CD4-positive, alpha-beta T cell treated with Interleukin-4 for 1 hour (primary cell): ENCODE results near the gene APCDD1.
A peak's percentile ranks its signal among the peaks of the same experiment; 100 is the strongest.
"Not testable (repeated sequence)": the region's sequence is repeated elsewhere in the genome, so short reads cannot be mapped to it uniquely, and the experiment has no call there.

Experiments
- DNase-seq, 2 donors: peaks; one replicate each; pipeline ENCODE4 v3.0.0-alpha.2; 2020 to 2022

The APCDD1 gene

GRCh38 chr18:10499230-10499629, 44.8 kb downstream of the APCDD1 start:
- peak in 1 of 2 donors; percentile 21 for DNase-seq

GRCh38 chr18:10500038-10500437, 45.6 kb downstream of the APCDD1 start:
- no peak for DNase-seq

- no peak for DNase-seq
Observed at GRCh38 chr18:10504723-10505122, 50.3 kb downstream of the APCDD1 start.

- not testable (repeated sequence) for DNase-seq
Observed at GRCh38 chr18:10505892-10506291, 51.5 kb downstream of the APCDD1 start.

- DNase-seq, result no peak
Observed at GRCh38 chr18:10508591-10508990, 54.2 kb downstream of the APCDD1 start.

- no peak for DNase-seq
Observed at GRCh38 chr18:10511236-10511635, 56.8 kb downstream of the APCDD1 start.

GRCh38 chr18:10514082-10514481, 59.6 kb downstream of the APCDD1 start:
- no peak for DNase-seq

- no peak for DNase-seq
Observed at GRCh38 chr18:10514601-10515000, 60.2 kb downstream of the APCDD1 start.

GRCh38 chr18:10515456-10515855, 61.0 kb downstream of the APCDD1 start:
- no peak for DNase-seq

GRCh38 chr18:10516078-10516477, 61.6 kb downstream of the APCDD1 start:
- DNase-seq, result no peak

GRCh38 chr18:10518595-10519255, 64.3 kb downstream of the APCDD1 start:
- DNase-seq, result no peak

- no peak for DNase-seq
Observed at GRCh38 chr18:10519366-10519765, 64.9 kb downstream of the APCDD1 start.

GRCh38 chr18:10519999-10520935, 65.8 kb downstream of the APCDD1 start:
- peak; percentile 63 to 73 for DNase-seq

- DNase-seq, result no peak
Observed at GRCh38 chr18:10521566-10521965, 67.1 kb downstream of the APCDD1 start.

- no peak for DNase-seq
Observed at GRCh38 chr18:10522574-10522973, 68.1 kb downstream of the APCDD1 start.

- no peak for DNase-seq
Observed at GRCh38 chr18:10523544-10523943, 69.1 kb downstream of the APCDD1 start.

GRCh38 chr18:10524507-10525370, 70.3 kb downstream of the APCDD1 start:
- no peak for DNase-seq

- DNase-seq, result no peak
Observed at GRCh38 chr18:10525371-10525691, 70.9 kb downstream of the APCDD1 start.

- peak; percentile 93 to 94 for DNase-seq
Observed at GRCh38 chr18:10525697-10526560, 71.5 kb downstream of the APCDD1 start, which contains the start of gene NAPG. NAPG (plus strand) TSS chr18:10526027; CDS start chr18:10526103, 76 bp downstream.

- no peak for DNase-seq
Observed at GRCh38 chr18:10526561-10526949, 72.1 kb downstream of the APCDD1 start.

- no peak for DNase-seq
Observed at GRCh38 chr18:10528439-10528838, 74.0 kb downstream of the APCDD1 start.

- DNase-seq, result no peak
Observed at GRCh38 chr18:10530002-10530401, 75.6 kb downstream of the APCDD1 start.
